Activated T-helper 2 cell treated with anti-CD3 and anti-CD28 coated beads, Interferon-gamma antibody, Interleukin-2, Interleukin-4, amounts not matched to agents 10 μg/mL and 5 μg/mL and 100 μg/mL, durations not matched to agents 14 hours and 24 hours and 36 hours (primary cell): ENCODE data around the gene UST. TPM values are rescaled to one million over a fixed set of nuclear protein-coding genes. Genes with fewer than 3 reads are reported as not detected.
"Not testable (repeated sequence)": the region's sequence is repeated elsewhere in the genome, so short reads cannot be mapped to it uniquely, and the experiment has no call there.

Source experiments
- DNase-seq: peaks from one replicate; pipeline ENCODE4 v3.0.0; 2021; ENCODE audit warnings: low spot score
- H3K27ac Mint-ChIP-seq: one replicate; pipeline ENCODE4 v1.8.0; 2021; ENCODE audit warnings: mixed read lengths
- H3K27me3 Mint-ChIP-seq: one replicate; pipeline ENCODE4 v1.8.0; 2021; ENCODE audit warnings: low read depth, mixed read lengths
- H3K36me3 Mint-ChIP-seq: one replicate; pipeline ENCODE4 v1.8.0; 2021; ENCODE audit warnings: low read depth, mixed read lengths
- H3K4me1 Mint-ChIP-seq: one replicate; pipeline ENCODE4 v1.8.0; 2021; ENCODE audit warnings: low read depth, mixed read lengths
- H3K4me3 Mint-ChIP-seq: one replicate; pipeline ENCODE4 v1.8.0; 2021; ENCODE audit warnings: low read depth, mild to moderate bottlenecking, moderate library complexity, mixed read lengths
- H3K9me3 Mint-ChIP-seq: one replicate; pipeline ENCODE4 v1.8.0; 2021; ENCODE audit warnings: mixed read lengths
- intact Hi-C: fragments of 100-400 bp; cut with micrococcal nuclease; formaldehyde crosslinking; loops from one replicate; pipeline ENCODE4 v1.15.1; 2023
- total RNA-seq: library from RNA; stranded (reverse); gene quantifications from 2 replicates; pipeline ENCODE4 v1.2.3, GENCODE V29; 2022

Gene UST
- total RNA-seq, 1 donor from 2014 or later: 1.3 TPM

- H3K9me3 Mint-ChIP-seq: no peaks in the 10 kb centered on the region
- no peak for DNase-seq
- H3K27me3 Mint-ChIP-seq: peaks cover 2% of the 10 kb centered on the region
- intact Hi-C loops: no loop called here
- no peak overlapping the region for H3K4me3 Mint-ChIP-seq
- H3K36me3 Mint-ChIP-seq: no peaks in the 10 kb centered on the region
- peaks cover 7% of the 10 kb centered on the region for H3K4me1 Mint-ChIP-seq
- H3K27ac Mint-ChIP-seq: no peak overlapping the region
Measured at GRCh38 chr6:148840256-148840655, 93.4 kb downstream of the UST start.

- Mint-ChIP-seq H3K9me3 (no peaks in the 10 kb centered on the region), H3K27ac (no peak overlapping the region), H3K27me3 (peaks cover 2% of the 10 kb centered on the region), H3K36me3 (no peaks in the 10 kb centered on the region), H3K4me1 (no peaks in the 10 kb centered on the region), H3K4me3 (no peak overlapping the region)
- DNase-seq: no peak
- intact Hi-C loops: no loop called here
Measured at GRCh38 chr6:148842296-148843019, 95.6 kb downstream of the UST start.

GRCh38 chr6:148845464-148845863, 98.6 kb downstream of the UST start:
- Mint-ChIP-seq H3K9me3 (no peaks in the 10 kb centered on the region), H3K36me3 (no peaks in the 10 kb centered on the region), H3K27me3 (no peaks in the 10 kb centered on the region), H3K27ac (no peak overlapping the region), H3K4me1 (no peaks in the 10 kb centered on the region), H3K4me3 (no peak overlapping the region)
- intact Hi-C loops: no loop called here
- no peak for DNase-seq

GRCh38 chr6:148846778-148847761, 100.2 kb downstream of the UST start:
- Mint-ChIP-seq H3K9me3 (no peaks in the 10 kb centered on the region), H3K27ac (no peak overlapping the region), H3K4me3 (no peak overlapping the region), H3K36me3 (no peaks in the 10 kb centered on the region), H3K27me3 (no peaks in the 10 kb centered on the region), H3K4me1 (no peaks in the 10 kb centered on the region)
- no peak for DNase-seq
- intact Hi-C loops: no loop called here

GRCh38 chr6:148848915-148849314, 102.1 kb downstream of the UST start:
- H3K27ac Mint-ChIP-seq: no peak overlapping the region
- H3K4me3 Mint-ChIP-seq: no peak overlapping the region
- H3K9me3 Mint-ChIP-seq: no peaks in the 10 kb centered on the region
- intact Hi-C loops: no loop called here
- no peaks in the 10 kb centered on the region for H3K4me1 Mint-ChIP-seq
- no peaks in the 10 kb centered on the region for H3K36me3 Mint-ChIP-seq
- no peaks in the 10 kb centered on the region for H3K27me3 Mint-ChIP-seq
- no peak for DNase-seq

- H3K9me3 Mint-ChIP-seq, DNase-seq, H3K4me3 Mint-ChIP-seq, H3K27ac Mint-ChIP-seq, H3K27me3 Mint-ChIP-seq, H3K4me1 Mint-ChIP-seq, intact Hi-C loops, H3K36me3 Mint-ChIP-seq: not testable (repeated sequence)
Measured at GRCh38 chr6:148849449-148849848, 102.6 kb downstream of the UST start.

- peaks cover 8% of the 10 kb centered on the region for H3K27me3 Mint-ChIP-seq
- H3K4me1 Mint-ChIP-seq: no peaks in the 10 kb centered on the region
- H3K36me3 Mint-ChIP-seq: no peaks in the 10 kb centered on the region
- H3K4me3 Mint-ChIP-seq: no peak overlapping the region
- intact Hi-C loops: no loop called here
- no peak for DNase-seq
- no peak overlapping the region for H3K27ac Mint-ChIP-seq
- H3K9me3 Mint-ChIP-seq: no peaks in the 10 kb centered on the region
Measured at GRCh38 chr6:148850964-148851363, 104.1 kb downstream of the UST start.

- no peaks in the 10 kb centered on the region for H3K4me1 Mint-ChIP-seq
- peaks cover 8% of the 10 kb centered on the region for H3K27me3 Mint-ChIP-seq
- no peak for DNase-seq
- H3K36me3 Mint-ChIP-seq: no peaks in the 10 kb centered on the region
- H3K4me3 Mint-ChIP-seq: no peak overlapping the region
- H3K9me3 Mint-ChIP-seq: no peaks in the 10 kb centered on the region
- no peak overlapping the region for H3K27ac Mint-ChIP-seq
- intact Hi-C loops: no loop called here
Measured at GRCh38 chr6:148851683-148852556, 105.1 kb downstream of the UST start.

GRCh38 chr6:148852688-148853087, 105.9 kb downstream of the UST start:
- no peak overlapping the region for H3K27ac Mint-ChIP-seq
- no peak for DNase-seq
- H3K27me3 Mint-ChIP-seq: peaks cover 8% of the 10 kb centered on the region
- H3K4me3 Mint-ChIP-seq: no peak overlapping the region
- intact Hi-C loops: no loop called here
- no peaks in the 10 kb centered on the region for H3K36me3 Mint-ChIP-seq
- no peaks in the 10 kb centered on the region for H3K4me1 Mint-ChIP-seq
- no peaks in the 10 kb centered on the region for H3K9me3 Mint-ChIP-seq

- H3K4me3 Mint-ChIP-seq, H3K36me3 Mint-ChIP-seq, H3K4me1 Mint-ChIP-seq, H3K27me3 Mint-ChIP-seq, H3K9me3 Mint-ChIP-seq, H3K27ac Mint-ChIP-seq, DNase-seq, intact Hi-C loops: not testable (repeated sequence)
Measured at GRCh38 chr6:148853113-148853512, 106.3 kb downstream of the UST start.

- Mint-ChIP-seq H3K27ac (no peak overlapping the region), H3K36me3 (no peaks in the 10 kb centered on the region), H3K4me1 (no peaks in the 10 kb centered on the region), H3K9me3 (no peaks in the 10 kb centered on the region), H3K4me3 (no peak overlapping the region), H3K27me3 (peaks cover 8% of the 10 kb centered on the region)
- DNase-seq: no peak
- intact Hi-C loops: no loop called here
Measured at GRCh38 chr6:148854096-148854495, 107.3 kb downstream of the UST start.

- Mint-ChIP-seq H3K36me3 (no peaks in the 10 kb centered on the region), H3K9me3 (no peaks in the 10 kb centered on the region), H3K4me3 (no peak overlapping the region), H3K4me1 (no peaks in the 10 kb centered on the region), H3K27me3 (peaks cover 11% of the 10 kb centered on the region), H3K27ac (no peak overlapping the region)
- no peak for DNase-seq
- intact Hi-C loops: no loop called here
Measured at GRCh38 chr6:148854992-148855391, 108.2 kb downstream of the UST start.
